HG02623 (cell line): ENCODE data around the gene KIF13A.
"Not testable (repeated sequence)": the region's sequence is repeated elsewhere in the genome, so short reads cannot be mapped to it uniquely, and the experiment has no call there.

Experiments
- ATAC-seq: cut with Tn5 transposase; IDR thresholded peaks from one replicate; pipeline ENCODE4 v1.9.1; 2021; ENCODE audit warnings: moderate library complexity; ENCODE audit not compliant: unreplicated experiment

The KIF13A gene

GRCh38 chr6:17877196-17877894 is 110.1 kb downstream of the KIF13A start:
- ATAC-seq, result no peak

- ATAC-seq, result no peak
These were observed 112.7 kb downstream of the KIF13A start for GRCh38 chr6:17874753-17875152.

GRCh38 chr6:17872908-17873307 is 114.5 kb downstream of the KIF13A start:
- ATAC-seq, result no peak

- ATAC-seq, result no peak
These were observed 115.6 kb downstream of the KIF13A start for GRCh38 chr6:17871836-17872235.

GRCh38 chr6:17871189-17871519 is 116.3 kb downstream of the KIF13A start:
- no peak for ATAC-seq

GRCh38 chr6:17870300-17871188 is 116.9 kb downstream of the KIF13A start:
- ATAC-seq, result no peak

GRCh38 chr6:17869753-17870050 is 117.7 kb downstream of the KIF13A start:
- ATAC-seq, result no peak

- no peak for ATAC-seq
These were observed 118.3 kb downstream of the KIF13A start for GRCh38 chr6:17869010-17869752.

GRCh38 chr6:17867880-17868279 is 119.6 kb downstream of the KIF13A start:
- no peak for ATAC-seq

- no peak for ATAC-seq
These were observed 120.5 kb downstream of the KIF13A start for GRCh38 chr6:17866876-17867444.

- no peak for ATAC-seq
These were observed 121.4 kb downstream of the KIF13A start for GRCh38 chr6:17865798-17866725.

- no peak for ATAC-seq
These were observed 122.2 kb downstream of the KIF13A start for GRCh38 chr6:17865243-17865642.

GRCh38 chr6:17863901-17864754 is 123.3 kb downstream of the KIF13A start:
- ATAC-seq, result no peak

- no peak for ATAC-seq
These were observed 126.1 kb downstream of the KIF13A start for GRCh38 chr6:17861361-17861760.

GRCh38 chr6:17859846-17860245 is 127.6 kb downstream of the KIF13A start:
- ATAC-seq, result no peak

- no peak for ATAC-seq
These were observed 128.9 kb downstream of the KIF13A start for GRCh38 chr6:17858584-17858983.

- not testable (repeated sequence) for ATAC-seq
These were observed 130.2 kb downstream of the KIF13A start for GRCh38 chr6:17857188-17857587.

- no peak for ATAC-seq
These were observed 131.1 kb downstream of the KIF13A start for GRCh38 chr6:17856306-17856705.

GRCh38 chr6:17855381-17855780 is 132.1 kb downstream of the KIF13A start:
- ATAC-seq, result no peak
